Left colon (tissue), 2 donors: ENCODE measurements around the gene PARD3B. TPM values are rescaled to one million over a fixed set of nuclear protein-coding genes. Genes with fewer than 3 reads are reported as not detected.
A peak's percentile ranks its signal among the peaks of the same experiment; 100 is the strongest.

Experiments
- ATAC-seq: fragments of 200-7000 bp; cut with Tn5 transposase; one replicate; pipeline ENCODE4 v1.9.1; 2020; ENCODE audit warnings: mild to moderate bottlenecking, moderate library complexity
- DNase-seq, 2 donors: peaks; one replicate each; pipeline ENCODE4 v3.0.0-alpha.2; 2020
- intact Hi-C, 2 donors: fragments of 100-400 bp; cut with DNase I in 1 of 2; cut with micrococcal nuclease in 1 of 2; formaldehyde crosslinking; loops; one replicate each; pipeline versions ENCODE4 v1.11.2 to v1.14.0; 2022; cut with DNase I, micrococcal nuclease
- total RNA-seq, 2 donors: library from RNA; stranded (reverse); fragmentation: NEBNext Ultra II Directional; extraction: Animal tissue kit (Norgen Biotek cat#: 25700); gene quantifications; one replicate each; pipeline ENCODE4 v1.2.1, GENCODE V29; 2021
- donor health status: DM: no; HTN: no; CAD: no.
- donor health status: DM: yes; HTN: yes; CAD: no.

PARD3B gene
- total RNA-seq, 2 donors from 2014 or later: 28.3 to 30.5 TPM

GRCh38 chr2:205539603-205540002, 994.3 kb downstream of the PARD3B start:
- no peak for ATAC-seq
- intact Hi-C loops: no loop called here
- no peak for DNase-seq

GRCh38 chr2:205540036-205540435, 994.8 kb downstream of the PARD3B start:
- no peak for ATAC-seq

GRCh38 chr2:205543262-205543843, 998.1 kb downstream of the PARD3B start:
- DNase-seq: no peak
- intact Hi-C loops: no loop called here
- no peak for ATAC-seq

More at GRCh38 chr2:205540036-205540435, 994.8 kb downstream of the PARD3B start:
- intact Hi-C loops: no loop called here
- no peak for DNase-seq

- intact Hi-C loops: no loop called here
- ATAC-seq: no peak
- DNase-seq: no peak
Measured at GRCh38 chr2:205543937-205544702, 998.8 kb downstream of the PARD3B start.

- DNase-seq (no peak), ATAC-seq (no peak)
- intact Hi-C loops: no loop called here
Measured at GRCh38 chr2:205545971-205546816, 1000.9 kb downstream of the PARD3B start.

- intact Hi-C loops: no loop called here
- no peak for ATAC-seq
- DNase-seq: no peak
Measured at GRCh38 chr2:205555566-205556230, 1010.4 kb downstream of the PARD3B start.

- ATAC-seq (no peak), DNase-seq (no peak)
- intact Hi-C loops: no loop called here
Measured at GRCh38 chr2:205556357-205556756, 1011.1 kb downstream of the PARD3B start.

- ATAC-seq (no peak), DNase-seq (no peak)
- intact Hi-C loops: no loop called here
Measured at GRCh38 chr2:205556841-205557539, 1011.7 kb downstream of the PARD3B start.

GRCh38 chr2:205557873-205558272, 1012.6 kb downstream of the PARD3B start:
- intact Hi-C loops: no loop called here
- DNase-seq (no peak), ATAC-seq (no peak)

GRCh38 chr2:205561441-205561840, 1016.2 kb downstream of the PARD3B start:
- intact Hi-C loops: no loop called here
- ATAC-seq (no peak), DNase-seq (no peak)

- peak; percentile 28 to 55 for DNase-seq
- intact Hi-C loops: no loop called here
- peak; percentile 43 for ATAC-seq
Measured at GRCh38 chr2:205563646-205564045, 1018.4 kb downstream of the PARD3B start.

GRCh38 chr2:205564346-205565141, 1019.3 kb downstream of the PARD3B start:
- intact Hi-C loops: no loop called here
- DNase-seq (no peak), ATAC-seq (no peak)

- ATAC-seq (no peak), DNase-seq (no peak)
- intact Hi-C loops: no loop called here
Measured at GRCh38 chr2:205565142-205565522, 1019.9 kb downstream of the PARD3B start.

- no peak for ATAC-seq
- intact Hi-C loops: no loop called here
- DNase-seq: no peak
Measured at GRCh38 chr2:205566606-205567168, 1021.4 kb downstream of the PARD3B start.

GRCh38 chr2:205568620-205569019, 1023.3 kb downstream of the PARD3B start:
- intact Hi-C loops: no loop called here
- DNase-seq: no peak
- no peak for ATAC-seq

- no peak for ATAC-seq
- no peak for DNase-seq
- intact Hi-C loops: no loop called here
Measured at GRCh38 chr2:205570648-205571047, 1025.4 kb downstream of the PARD3B start.

GRCh38 chr2:205571360-205571959, 1026.2 kb downstream of the PARD3B start:
- ATAC-seq: no peak
- intact Hi-C loops: no loop called here
- no peak for DNase-seq
